GM20000 (cell line): ENCODE measurements around the gene DHDH.

ENCODE experiments used
- DNase-seq: peaks from one replicate; pipeline ENCODE4 v3.0.0; 2012; ENCODE audit warnings: low spot score
- TF ChIP-seq, protein P1 (sequence below): IDR thresholded peaks from 2 replicates; pipeline ENCODE4 v1.5.1; 2012; ENCODE audit warnings: mild to moderate bottlenecking, control low read depth; ENCODE audit errors: extremely low read depth, missing control alignments

The DHDH gene

DNA sequence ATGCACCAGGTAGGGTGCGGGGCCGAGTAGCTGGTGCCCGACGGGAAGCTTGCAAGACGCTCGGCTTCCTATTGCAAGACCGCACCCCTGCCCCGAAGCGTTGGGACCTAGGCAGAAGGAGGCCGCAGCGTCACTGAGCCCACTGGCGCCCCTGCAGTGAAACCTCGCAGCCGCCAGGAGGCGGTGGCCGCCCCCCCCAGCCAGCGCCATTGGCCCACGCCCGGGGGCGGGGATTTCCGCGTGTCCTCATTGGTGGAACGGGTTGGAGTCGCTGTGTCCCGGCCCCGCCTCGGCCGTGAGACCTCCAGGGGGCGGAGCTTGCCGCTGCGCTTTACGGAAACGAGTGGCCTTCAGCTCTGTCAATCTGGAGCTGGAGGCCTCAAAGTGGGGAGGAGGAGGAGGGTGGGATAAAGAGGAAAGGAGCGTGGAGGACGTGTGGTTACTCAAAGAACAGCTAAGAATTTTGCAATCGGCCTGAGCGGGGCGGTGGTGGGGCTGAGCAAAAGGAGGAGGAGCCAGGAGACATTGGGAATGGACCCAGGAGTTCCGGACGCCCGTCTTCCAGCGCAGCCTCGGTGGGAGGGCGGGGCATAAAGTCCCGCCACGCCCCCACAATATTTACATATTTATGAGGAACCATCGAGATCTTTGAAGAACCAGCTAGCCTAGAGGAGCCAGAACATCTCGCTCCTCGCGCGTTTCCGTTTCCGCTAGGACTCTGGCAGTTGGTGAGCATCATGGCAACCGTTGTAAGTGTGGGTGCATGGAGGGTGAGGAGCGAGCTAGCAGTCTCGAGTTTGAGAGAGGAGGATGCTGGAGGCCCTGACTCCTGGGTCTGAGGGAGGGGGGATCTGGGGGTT is 59.9 kb downstream of the DHDH start, which contains the start of the genes GYS1 and RUVBL2:
TSS of gene GYS1 (minus strand) at position 135 of the 860 bp plus-strand sequence. CDS start 197 bp downstream, outside the sequence.
TSS of gene RUVBL2 (plus strand) at position 713 of the 860 bp plus-strand sequence. CDS start at position 738, 25 bp downstream.
- TF ChIP-seq, protein P1, sequence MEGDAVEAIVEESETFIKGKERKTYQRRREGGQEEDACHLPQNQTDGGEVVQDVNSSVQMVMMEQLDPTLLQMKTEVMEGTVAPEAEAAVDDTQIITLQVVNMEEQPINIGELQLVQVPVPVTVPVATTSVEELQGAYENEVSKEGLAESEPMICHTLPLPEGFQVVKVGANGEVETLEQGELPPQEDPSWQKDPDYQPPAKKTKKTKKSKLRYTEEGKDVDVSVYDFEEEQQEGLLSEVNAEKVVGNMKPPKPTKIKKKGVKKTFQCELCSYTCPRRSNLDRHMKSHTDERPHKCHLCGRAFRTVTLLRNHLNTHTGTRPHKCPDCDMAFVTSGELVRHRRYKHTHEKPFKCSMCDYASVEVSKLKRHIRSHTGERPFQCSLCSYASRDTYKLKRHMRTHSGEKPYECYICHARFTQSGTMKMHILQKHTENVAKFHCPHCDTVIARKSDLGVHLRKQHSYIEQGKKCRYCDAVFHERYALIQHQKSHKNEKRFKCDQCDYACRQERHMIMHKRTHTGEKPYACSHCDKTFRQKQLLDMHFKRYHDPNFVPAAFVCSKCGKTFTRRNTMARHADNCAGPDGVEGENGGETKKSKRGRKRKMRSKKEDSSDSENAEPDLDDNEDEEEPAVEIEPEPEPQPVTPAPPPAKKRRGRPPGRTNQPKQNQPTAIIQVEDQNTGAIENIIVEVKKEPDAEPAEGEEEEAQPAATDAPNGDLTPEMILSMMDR, result peak; percentile 78
- peak; percentile 98 for DNase-seq

DNA sequence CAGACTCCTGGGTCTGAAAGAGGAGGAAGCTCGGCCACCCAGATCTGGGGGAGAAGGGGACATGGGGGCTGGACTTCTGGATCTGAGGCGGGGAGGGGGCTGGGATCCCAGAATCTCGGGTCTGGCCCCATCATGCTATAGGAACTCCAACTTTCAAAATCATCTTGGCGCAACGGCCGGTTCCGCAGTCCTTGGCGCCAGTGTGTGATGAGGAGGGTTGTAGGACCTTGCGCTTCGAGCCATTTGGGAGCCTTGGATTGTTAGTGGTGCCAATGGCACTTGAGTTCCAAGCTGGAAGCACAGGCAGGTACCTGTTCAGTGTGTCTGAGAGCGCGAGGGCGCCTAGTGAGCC is 60.5 kb downstream of the DHDH start:
- DNase-seq, result no peak

More for the DNA sequence above, 60.5 kb downstream of the DHDH start:
- TF ChIP-seq, protein P1, result no peak
